GM20000 (cell line): ENCODE data around the gene FHIT.

Source experiments
- DNase-seq: peaks from one replicate; pipeline ENCODE4 v3.0.0; 2012; ENCODE audit warnings: low spot score
- TF ChIP-seq, protein P1 (sequence below): IDR thresholded peaks from 2 replicates; pipeline ENCODE4 v1.5.1; 2012; ENCODE audit warnings: mild to moderate bottlenecking, control low read depth; ENCODE audit errors: extremely low read depth, missing control alignments

Gene FHIT

DNA sequence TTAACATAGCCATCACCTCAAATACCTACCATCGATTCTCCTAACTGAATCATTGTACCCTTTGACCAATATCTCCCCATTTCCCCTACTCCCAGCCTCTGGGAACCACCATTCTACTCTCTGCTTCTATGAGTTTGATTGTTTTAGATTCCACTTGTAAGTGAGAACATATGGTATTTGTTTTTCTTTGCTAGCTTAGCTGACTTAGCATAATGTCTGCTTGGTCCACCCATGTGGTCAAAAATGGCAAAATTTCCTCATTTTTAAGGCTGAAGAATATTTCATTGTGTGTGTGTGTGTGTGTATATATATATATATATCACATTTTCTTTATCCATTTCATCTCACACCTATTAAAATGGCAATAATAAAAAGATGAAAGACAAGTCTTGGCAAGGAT, 469.3 kb downstream of the FHIT start:
- DNase-seq: no peak
- TF ChIP-seq, protein P1, sequence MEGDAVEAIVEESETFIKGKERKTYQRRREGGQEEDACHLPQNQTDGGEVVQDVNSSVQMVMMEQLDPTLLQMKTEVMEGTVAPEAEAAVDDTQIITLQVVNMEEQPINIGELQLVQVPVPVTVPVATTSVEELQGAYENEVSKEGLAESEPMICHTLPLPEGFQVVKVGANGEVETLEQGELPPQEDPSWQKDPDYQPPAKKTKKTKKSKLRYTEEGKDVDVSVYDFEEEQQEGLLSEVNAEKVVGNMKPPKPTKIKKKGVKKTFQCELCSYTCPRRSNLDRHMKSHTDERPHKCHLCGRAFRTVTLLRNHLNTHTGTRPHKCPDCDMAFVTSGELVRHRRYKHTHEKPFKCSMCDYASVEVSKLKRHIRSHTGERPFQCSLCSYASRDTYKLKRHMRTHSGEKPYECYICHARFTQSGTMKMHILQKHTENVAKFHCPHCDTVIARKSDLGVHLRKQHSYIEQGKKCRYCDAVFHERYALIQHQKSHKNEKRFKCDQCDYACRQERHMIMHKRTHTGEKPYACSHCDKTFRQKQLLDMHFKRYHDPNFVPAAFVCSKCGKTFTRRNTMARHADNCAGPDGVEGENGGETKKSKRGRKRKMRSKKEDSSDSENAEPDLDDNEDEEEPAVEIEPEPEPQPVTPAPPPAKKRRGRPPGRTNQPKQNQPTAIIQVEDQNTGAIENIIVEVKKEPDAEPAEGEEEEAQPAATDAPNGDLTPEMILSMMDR: no peak

DNA sequence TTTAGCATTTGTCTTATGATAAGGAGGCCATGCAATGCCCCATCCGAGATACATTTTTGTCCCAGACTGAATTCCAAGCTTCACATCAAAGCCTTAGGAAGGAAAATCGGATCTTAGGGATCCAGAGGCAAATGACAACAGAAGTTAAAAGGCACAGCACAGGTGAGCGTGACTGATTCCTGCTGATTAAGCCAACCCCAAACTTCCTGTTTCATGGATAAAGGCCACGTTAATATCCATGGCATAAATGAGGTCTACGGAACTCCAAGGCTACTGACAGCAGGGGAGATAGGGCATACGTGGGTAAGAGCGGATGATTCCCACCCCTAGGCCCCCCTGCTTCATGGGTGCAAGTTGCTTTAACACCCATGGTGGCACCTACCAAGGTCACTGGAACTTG, 471.6 kb downstream of the FHIT start:
- TF ChIP-seq, protein P1: no peak
- DNase-seq: no peak

DNA sequence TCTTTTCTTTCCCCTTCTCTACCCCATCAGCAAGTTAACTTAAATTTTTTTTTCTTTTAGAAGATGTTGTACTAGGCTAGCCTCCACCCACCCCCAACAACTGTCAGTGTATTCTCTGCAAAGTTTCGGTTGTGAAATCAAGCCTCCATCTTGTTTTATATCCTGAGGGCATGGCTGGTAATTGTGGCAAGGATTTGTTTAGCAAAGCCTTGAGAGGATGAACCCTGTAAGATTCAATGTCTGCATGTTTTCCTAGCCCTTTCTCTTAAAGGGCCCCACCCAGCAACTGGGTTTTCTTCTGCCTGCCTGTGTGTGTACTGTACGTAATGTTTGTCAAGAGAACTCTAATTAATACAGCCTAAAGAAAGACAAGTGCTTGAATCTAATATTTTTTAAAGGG, 475.3 kb downstream of the FHIT start:
- DNase-seq: no peak
- TF ChIP-seq, protein P1: no peak

DNA sequence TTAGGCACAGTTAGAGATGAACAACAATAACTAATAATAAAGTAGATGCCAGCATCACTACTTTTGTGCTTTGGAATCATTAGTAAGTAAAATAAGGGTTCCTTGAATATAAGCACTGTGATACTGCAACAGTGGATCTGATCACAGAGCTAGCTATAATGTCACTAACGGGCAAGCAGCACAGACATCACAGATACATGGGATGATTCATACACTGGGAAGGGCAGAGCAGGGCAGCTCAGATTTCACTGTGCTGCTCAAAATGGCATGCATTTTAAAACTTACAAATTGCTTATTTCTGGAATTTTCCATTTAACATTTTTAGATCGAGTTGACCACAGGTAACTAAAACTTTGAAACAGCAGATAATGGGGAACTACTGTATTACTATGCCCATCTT, 476.6 kb downstream of the FHIT start:
- TF ChIP-seq, protein P1: no peak
- no peak for DNase-seq

DNA sequence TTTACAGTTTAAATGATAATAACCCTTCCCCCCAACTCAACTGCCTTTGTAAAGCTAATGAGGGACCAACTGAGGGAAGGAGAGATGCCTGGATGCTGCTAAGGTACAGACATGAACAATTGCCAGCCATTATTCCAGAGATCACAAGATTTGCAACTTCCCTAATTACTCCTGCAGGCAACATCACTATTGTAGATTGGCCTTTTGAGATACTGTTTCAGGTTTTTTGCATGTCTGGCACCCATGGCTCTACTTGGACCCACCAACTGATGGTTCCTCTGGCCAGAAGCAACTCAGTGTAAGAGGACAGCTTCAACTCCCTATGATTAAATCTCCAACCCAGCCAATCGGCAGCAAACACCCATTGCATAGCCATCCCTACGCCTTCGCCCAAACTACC, 478.7 kb downstream of the FHIT start:
- no peak for DNase-seq
- TF ChIP-seq, protein P1: no peak

DNA sequence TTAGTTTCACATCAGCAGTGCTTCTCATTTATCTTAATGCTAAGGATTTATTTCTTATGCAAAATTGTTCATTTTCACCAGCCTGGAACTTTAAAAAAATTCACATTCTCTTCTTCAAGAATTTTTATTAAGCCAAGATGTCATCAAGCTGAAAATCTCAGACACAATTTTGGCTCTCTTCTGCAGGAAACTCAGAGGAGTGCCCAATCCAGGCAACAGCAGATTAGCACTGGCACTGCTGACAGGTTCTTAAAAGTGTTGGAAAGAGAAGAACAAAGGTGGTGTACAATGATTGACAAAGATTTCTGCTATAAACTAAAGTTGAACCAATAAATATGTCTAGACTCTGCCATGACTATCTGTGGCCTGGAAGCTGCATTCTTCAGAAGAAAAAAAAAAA, 479.5 kb downstream of the FHIT start:
- TF ChIP-seq, protein P1: no peak
- DNase-seq: no peak

DNA sequence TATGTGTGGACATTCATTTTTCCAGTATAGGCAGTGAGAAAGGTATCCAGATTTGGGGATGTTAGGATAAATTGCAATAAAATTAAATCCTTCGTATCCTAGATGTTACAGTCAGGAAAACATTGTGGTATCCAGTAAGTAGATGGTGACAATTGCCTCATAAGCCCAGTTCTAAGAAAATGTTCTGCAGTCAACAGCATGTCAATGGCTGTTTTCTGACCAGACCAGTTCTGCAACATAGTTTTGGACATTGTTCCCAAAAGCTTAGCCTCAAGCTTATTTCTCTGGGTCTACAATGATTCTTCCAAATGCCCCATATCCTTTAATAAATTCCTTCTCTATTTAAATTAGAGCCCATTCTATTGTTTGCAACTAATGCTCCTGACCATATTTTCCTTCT, 480.7 kb downstream of the FHIT start:
- DNase-seq: no peak
- TF ChIP-seq, protein P1: no peak
